Stimulated activated CD4-positive, alpha-beta T cell treated with anti-CD3 and anti-CD28 coated beads, Interleukin-1b, Interleukin-23, amount 100 ng/mL, for 24 hours (primary cell): ENCODE results near the gene FXYD6.
A peak's percentile ranks its signal among the peaks of the same experiment; 100 is the strongest.
"Not testable (repeated sequence)": the region's sequence is repeated elsewhere in the genome, so short reads cannot be mapped to it uniquely, and the experiment has no call there.

Experiments used
- DNase-seq, 4 experiments: peaks; one replicate each; pipeline ENCODE4 v3.0.0-alpha.2; 2020; ENCODE audit warnings: low read depth in 4 of 4, low spot score in 1 of 4

Gene FXYD6

GRCh38 chr11:117819096-117820040 is 57.1 kb downstream of the FXYD6 start:
- DNase-seq, result no peak

- DNase-seq, result no peak
Observed at GRCh38 chr11:117818041-117818873, 58.2 kb downstream of the FXYD6 start.

GRCh38 chr11:117817368-117818040 is 59.0 kb downstream of the FXYD6 start:
- peak; percentile 77 to 91 (median 86) for DNase-seq

GRCh38 chr11:117816846-117817367 is 59.6 kb downstream of the FXYD6 start:
- DNase-seq, result no peak

GRCh38 chr11:117816151-117816741 is 60.2 kb downstream of the FXYD6 start:
- DNase-seq, result no peak

GRCh38 chr11:117815262-117815803 is 61.1 kb downstream of the FXYD6 start:
- DNase-seq, result peak in 2 of 4 experiments; percentile 46 to 60

- DNase-seq, result peak in 2 of 4 experiments; percentile 44 to 65
Observed at GRCh38 chr11:117814766-117815261, 61.6 kb downstream of the FXYD6 start.

- DNase-seq, result no peak
Observed at GRCh38 chr11:117814204-117814765, 62.2 kb downstream of the FXYD6 start.

- not testable (repeated sequence) for DNase-seq
Observed at GRCh38 chr11:117810056-117810451, 66.4 kb downstream of the FXYD6 start.

- DNase-seq, result no peak
Observed at GRCh38 chr11:117809236-117810055, 67.0 kb downstream of the FXYD6 start.

- no peak for DNase-seq
Observed at GRCh38 chr11:117808784-117809183, 67.7 kb downstream of the FXYD6 start.

GRCh38 chr11:117807482-117808327 is 68.8 kb downstream of the FXYD6 start:
- peak; percentile 49 to 82 (median 67) for DNase-seq

GRCh38 chr11:117806846-117807245 is 69.6 kb downstream of the FXYD6 start:
- DNase-seq, result no peak

- no peak for DNase-seq
Observed at GRCh38 chr11:117805045-117805444, 71.4 kb downstream of the FXYD6 start.

GRCh38 chr11:117803896-117804295 is 72.6 kb downstream of the FXYD6 start:
- no peak for DNase-seq

- DNase-seq, result no peak
Observed at GRCh38 chr11:117799634-117800033, 76.8 kb downstream of the FXYD6 start.

- DNase-seq, result no peak
Observed at GRCh38 chr11:117796872-117797529, 79.5 kb downstream of the FXYD6 start, which contains the start of gene DSCAML1. Gene DSCAML1, minus strand, starts transcription at chr11:117797216. Its CDS starts 137 bp downstream, at chr11:117797079.
